Naive thymus-derived CD4-positive, alpha-beta T cell (primary cell): ENCODE measurements around the gene MLH1. TPM values are rescaled to one million over a fixed set of nuclear protein-coding genes. Genes with fewer than 3 reads are reported as not detected.
A peak's percentile ranks its signal among the peaks of the same experiment; 100 is the strongest.

Source experiments
- ATAC-seq: fragments of 150-1000 bp; cut with Tn5 transposase; 2 replicates; pipeline ENCODE4 v1.10.0; 2021; ENCODE audit warnings: mild to moderate bottlenecking, moderate library complexity
- CTCF ChIA-PET: fragments of 350-600 bp; sonication (Branson Sonifier 250); formaldehyde crosslinking; loops from one replicate; lab custom pipeline; 2021; ENCODE audit warnings: antibody characterized with exemption; lab: Charles Lee
- POLR2A ChIA-PET: fragments of 350-600 bp; sonication (Branson Sonifier 250); formaldehyde crosslinking; loops from one replicate; lab custom pipeline; 2021; ENCODE audit warnings: antibody characterized with exemption, inconsistent platforms; lab: Charles Lee
- DNase-seq, 9 donors: peaks; one replicate each; pipeline versions ENCODE4 v3.0.0 to v3.0.0-alpha.2; 2020 to 2022; ENCODE audit warnings: mixed read lengths in 1 of 9
- H3K27ac ChIP-seq: one replicate; pipeline ENCODE4 v1.7.0; 2013; ENCODE audit warnings: mild to moderate bottlenecking, low read depth, low read length, moderate library complexity
- H3K27me3 ChIP-seq, 2 donors: one replicate each; pipeline ENCODE4 v1.7.0; 2013; ENCODE audit warnings: low read length in 2 of 2, mild to moderate bottlenecking in 2 of 2, moderate library complexity in 2 of 2; ENCODE audit not compliant: control insufficient read depth in 2 of 2, insufficient read depth in 2 of 2
- H3K36me3 ChIP-seq, 3 experiments: 1 replicate in 2 of 3; 2 replicates in 1 of 3; pipeline ENCODE4 v1.7.0; 2013; ENCODE audit warnings: low read length in 3 of 3, mild to moderate bottlenecking in 3 of 3, moderate library complexity in 1 of 3; ENCODE audit not compliant: insufficient read depth in 3 of 3, control insufficient read depth in 2 of 3
- H3K4me1 ChIP-seq, 2 donors: one replicate each; pipeline ENCODE4 v1.7.0; 2013; ENCODE audit warnings: low read length in 2 of 2, mild to moderate bottlenecking in 2 of 2, moderate library complexity in 1 of 2; ENCODE audit not compliant: control insufficient read depth in 2 of 2, insufficient read depth in 2 of 2
- H3K4me3 ChIP-seq: 2 replicates; pipeline ENCODE4 v1.7.0; 2013; ENCODE audit warnings: mild to moderate bottlenecking, low read length
- H3K9me3 ChIP-seq, 3 experiments: 1 replicate in 2 of 3; 2 replicates in 1 of 3; pipeline ENCODE4 v1.7.0; 2013; ENCODE audit warnings: low read length in 3 of 3; ENCODE audit not compliant: control insufficient read depth in 2 of 3
- H3K27ac Mint-ChIP-seq, 9 donors: one replicate each; pipeline ENCODE4 v1.8.0; 2020 to 2022; ENCODE audit warnings: mixed read lengths in 9 of 9, mild to moderate bottlenecking in 8 of 9, moderate library complexity in 5 of 9, inconsistent platforms in 2 of 9
- H3K27me3 Mint-ChIP-seq, 5 donors: one replicate each; pipeline ENCODE4 v1.8.0; 2021 to 2022; ENCODE audit warnings: mixed read lengths in 5 of 5, mild to moderate bottlenecking in 1 of 5
- H3K36me3 Mint-ChIP-seq, 5 donors: one replicate each; pipeline ENCODE4 v1.8.0; 2020 to 2022; ENCODE audit warnings: mixed read lengths in 5 of 5, mild to moderate bottlenecking in 3 of 5, inconsistent platforms in 1 of 5
- H3K4me1 Mint-ChIP-seq, 7 donors: one replicate each; pipeline ENCODE4 v1.8.0; 2020 to 2022; ENCODE audit warnings: mixed read lengths in 7 of 7, mild to moderate bottlenecking in 3 of 7, inconsistent platforms in 1 of 7
- H3K4me3 Mint-ChIP-seq, 10 donors: one replicate each; pipeline ENCODE4 v1.8.0; 2020 to 2022; ENCODE audit warnings: mild to moderate bottlenecking in 10 of 10, mixed read lengths in 10 of 10, moderate library complexity in 6 of 10, inconsistent platforms in 2 of 10
- H3K9me3 Mint-ChIP-seq, 11 donors: one replicate each; pipeline ENCODE4 v1.8.0; 2020 to 2022; ENCODE audit warnings: mixed read lengths in 11 of 11, mild to moderate bottlenecking in 4 of 11, inconsistent platforms in 1 of 11, moderate library complexity in 1 of 11
- intact Hi-C, 2 donors: fragments of 100-400 bp; cut with micrococcal nuclease; formaldehyde crosslinking; loops; one replicate each; pipeline ENCODE4 v1.15.1; 2023
- polyA plus RNA-seq, 2 donors: library from polyadenylated mRNA; unstranded; fragments of 300-500 nt; fragmentation: Illumina TruSeq; gene quantifications; one replicate each; pipeline ENCODE4 v1.2.3, GENCODE V29; 2021
- total RNA-seq, 6 experiments: library from RNA in 5 of 6; stranded (reverse) in 5 of 6; gene quantifications; 1 replicate in 5 of 6; 2 replicates in 1 of 6; pipeline ENCODE4 v1.2.3 and lab custom pipeline; 2021 to 2026

MLH1 gene
- total and polyA plus RNA-seq, 7 experiments from 2014 or later, result 20.4 to 42.0 (median 28.6) TPM

DNA sequence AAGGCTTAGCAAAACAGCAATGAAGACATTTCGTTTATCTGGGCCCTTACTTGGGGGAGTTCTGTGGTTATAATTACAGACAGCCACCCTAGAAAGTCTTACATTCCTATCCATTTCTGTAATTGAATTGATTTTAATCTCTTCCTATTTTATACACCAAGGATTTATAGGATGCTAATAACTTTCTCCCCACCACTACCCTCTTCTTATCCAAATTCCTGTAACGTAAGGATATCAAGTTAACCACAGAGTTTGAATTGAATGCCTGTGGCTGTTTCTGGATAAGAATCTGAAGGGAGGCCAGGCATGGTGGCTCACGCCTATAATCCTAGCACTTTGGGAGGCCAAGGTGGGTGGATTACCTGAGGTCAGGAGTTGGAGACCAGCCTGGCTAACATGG lies 78.6 kb downstream of the MLH1 start:
- DNase-seq, result no peak
- ChIA-PET CTCF (no interaction called here), POLR2A (no interaction called here)
- Mint-ChIP-seq H3K4me1 (peaks cover 0 to 22% (median 10%) of the 10 kb centered on the region in 7 donors), H3K27me3 (no peaks in the 10 kb centered on the region), H3K4me3 (no peak overlapping the region), H3K36me3 (peaks cover 8 to 47% (median 36%) of the 10 kb centered on the region in 5 donors), H3K27ac (no peak overlapping the region), H3K9me3 (no peaks in the 10 kb centered on the region)
- no peaks in the 10 kb centered on the region for H3K9me3 ChIP-seq
- H3K27me3 ChIP-seq, result no peaks in the 10 kb centered on the region
- no peak for ATAC-seq
- H3K36me3 ChIP-seq, result peaks cover 0 to 6% (median 0%) of the 10 kb centered on the region in 3 experiments
- no peak overlapping the region for H3K4me3 ChIP-seq
- no peak overlapping the region for H3K27ac ChIP-seq
- H3K4me1 ChIP-seq, result no peaks in the 10 kb centered on the region
- intact Hi-C loops, result no loop called here

DNA sequence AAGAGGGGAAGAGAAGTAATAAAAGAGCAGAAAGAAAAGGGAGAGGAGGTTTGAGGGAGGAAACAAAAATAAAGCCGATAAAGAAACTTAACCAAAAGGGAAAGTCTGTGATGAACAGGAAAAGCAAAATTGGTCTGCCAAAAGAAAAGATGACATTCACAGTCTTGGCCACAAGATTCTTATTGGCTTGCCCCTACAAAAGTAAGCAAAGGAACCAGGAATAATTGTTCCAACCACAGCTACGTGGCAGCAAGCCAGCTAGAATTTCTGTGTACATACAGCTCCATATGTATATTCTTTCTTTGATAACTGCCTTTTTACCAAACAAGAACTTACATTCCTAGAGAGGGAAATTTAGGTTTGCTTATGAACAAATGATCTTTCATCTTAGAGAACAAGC lies 79.6 kb downstream of the MLH1 start:
- no peaks in the 10 kb centered on the region for H3K27me3 ChIP-seq
- no peaks in the 10 kb centered on the region for H3K9me3 ChIP-seq
- ATAC-seq (no peak), DNase-seq (no peak)
- H3K27ac ChIP-seq, result no peak overlapping the region
- H3K9me3 Mint-ChIP-seq, result no peaks in the 10 kb centered on the region
- no peaks in the 10 kb centered on the region for H3K27me3 Mint-ChIP-seq
- H3K27ac Mint-ChIP-seq, result peak overlapping the region in 1 of 9 donors; percentile 21
- H3K36me3 Mint-ChIP-seq, result peaks cover 8 to 53% (median 36%) of the 10 kb centered on the region in 5 donors
- no peak overlapping the region for H3K4me3 Mint-ChIP-seq
- ChIA-PET CTCF (no interaction called here), POLR2A (no interaction called here)
- H3K4me1 Mint-ChIP-seq, result peaks cover 0 to 22% (median 10%) of the 10 kb centered on the region in 7 donors
- intact Hi-C loops, result no loop called here
- H3K4me3 ChIP-seq, result no peak overlapping the region
- H3K4me1 ChIP-seq, result no peaks in the 10 kb centered on the region
- H3K36me3 ChIP-seq, result peaks cover 0 to 6% (median 0%) of the 10 kb centered on the region in 3 experiments

DNA sequence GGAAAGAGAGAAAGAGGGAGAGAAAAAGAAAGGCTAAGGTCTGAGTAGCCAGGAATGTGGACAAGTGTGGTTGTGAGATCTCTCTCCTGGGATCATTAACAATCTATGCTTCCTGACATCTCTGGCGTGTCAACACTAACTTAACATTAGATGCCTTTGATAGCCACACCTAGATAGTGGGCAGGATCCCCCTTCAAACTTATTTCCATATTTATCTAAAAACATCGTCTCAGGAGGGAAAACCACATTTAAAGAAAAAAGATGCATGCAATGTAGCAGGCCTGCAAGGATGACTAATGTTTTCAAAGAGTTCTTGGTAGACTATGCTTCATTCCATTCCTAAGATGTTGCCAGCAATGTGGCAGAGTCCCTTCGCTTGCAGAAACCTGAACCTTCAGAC lies 80.9 kb downstream of the MLH1 start:
- CTCF ChIA-PET, result no interaction called here
- no peaks in the 10 kb centered on the region for H3K9me3 ChIP-seq
- peaks cover 0 to 22% (median 10%) of the 10 kb centered on the region in 7 donors for H3K4me1 Mint-ChIP-seq
- no peaks in the 10 kb centered on the region for H3K27me3 ChIP-seq
- intact Hi-C loops, result no loop called here
- ATAC-seq (no peak), DNase-seq (no peak)
- H3K4me3 Mint-ChIP-seq, result no peak overlapping the region
- peaks cover 0 to 6% (median 0%) of the 10 kb centered on the region in 3 experiments for H3K36me3 ChIP-seq
- H3K27ac ChIP-seq, result no peak overlapping the region
- no peak overlapping the region for H3K4me3 ChIP-seq
- no peaks in the 10 kb centered on the region for H3K27me3 Mint-ChIP-seq
- POLR2A ChIA-PET, result no interaction called here
- H3K36me3 Mint-ChIP-seq, result peaks cover 7 to 57% (median 42%) of the 10 kb centered on the region in 5 donors
- H3K9me3 Mint-ChIP-seq, result no peaks in the 10 kb centered on the region
- H3K27ac Mint-ChIP-seq, result peak overlapping the region in 1 of 9 donors; percentile 39
- no peaks in the 10 kb centered on the region for H3K4me1 ChIP-seq

DNA sequence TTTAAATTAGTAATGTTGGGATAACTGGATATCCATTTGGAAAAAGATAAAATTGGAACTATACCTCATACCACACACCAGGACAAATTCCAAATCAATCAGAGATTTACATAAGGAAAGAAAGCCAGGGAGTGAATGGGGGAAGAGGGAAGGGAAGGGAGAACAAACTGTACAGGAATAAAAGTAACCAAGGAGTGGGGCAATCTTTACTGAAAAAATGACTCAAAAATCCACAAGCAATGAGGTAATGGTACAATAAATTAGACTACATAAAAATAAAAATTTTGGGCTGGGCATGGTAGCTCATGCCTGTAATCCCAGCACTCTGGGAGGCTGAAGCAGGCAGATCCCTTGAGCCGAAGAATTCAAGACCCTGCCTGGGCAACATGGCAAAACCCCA lies 82.6 kb downstream of the MLH1 start:
- peaks cover 4 to 60% (median 48%) of the 10 kb centered on the region in 5 donors for H3K36me3 Mint-ChIP-seq
- no peaks in the 10 kb centered on the region for H3K27me3 Mint-ChIP-seq
- POLR2A ChIA-PET, result no interaction called here
- no peaks in the 10 kb centered on the region for H3K9me3 ChIP-seq
- CTCF ChIA-PET, result no interaction called here
- no peak overlapping the region for H3K4me3 Mint-ChIP-seq
- no peak overlapping the region for H3K27ac Mint-ChIP-seq
- H3K9me3 Mint-ChIP-seq, result no peaks in the 10 kb centered on the region
- H3K27ac ChIP-seq, result no peak overlapping the region
- no peak for ATAC-seq
- no peaks in the 10 kb centered on the region for H3K4me1 ChIP-seq
- H3K4me1 Mint-ChIP-seq, result peaks cover 0 to 22% (median 10%) of the 10 kb centered on the region in 7 donors
- H3K36me3 ChIP-seq, result peaks cover 0 to 10% (median 0%) of the 10 kb centered on the region in 3 experiments
- no peak overlapping the region for H3K4me3 ChIP-seq
- H3K27me3 ChIP-seq, result no peaks in the 10 kb centered on the region
- no peak for DNase-seq
- intact Hi-C loops, result no loop called here

DNA sequence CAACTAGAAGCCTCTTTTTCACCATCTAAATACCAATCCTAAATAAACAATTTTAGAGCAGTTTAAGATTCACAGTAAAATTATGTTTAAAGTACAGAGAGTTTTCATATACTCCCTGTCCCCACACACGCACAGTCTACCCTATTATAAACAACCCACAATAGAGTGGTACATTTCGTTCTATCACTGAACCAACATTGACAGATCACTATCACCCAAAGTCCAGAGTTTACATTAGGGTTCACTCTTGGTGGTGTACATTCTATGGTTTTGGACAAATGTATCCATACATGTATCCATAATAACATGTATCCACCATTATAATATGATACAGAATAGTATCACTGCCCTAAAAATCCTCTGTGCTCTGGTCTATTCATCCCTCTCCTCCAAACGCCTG lies 89.0 kb downstream of the MLH1 start:
- ChIA-PET POLR2A (no interaction called here), CTCF (no interaction called here)
- Mint-ChIP-seq H3K9me3 (no peaks in the 10 kb centered on the region), H3K36me3 (peaks cover 3 to 55% (median 32%) of the 10 kb centered on the region in 5 donors), H3K27ac (no peak overlapping the region), H3K27me3 (no peaks in the 10 kb centered on the region), H3K4me1 (peaks cover 0 to 4% (median 0%) of the 10 kb centered on the region in 7 donors), H3K4me3 (no peak overlapping the region)
- ATAC-seq (no peak), DNase-seq (no peak)
- intact Hi-C loops, result no loop called here
- H3K9me3 ChIP-seq, result no peaks in the 10 kb centered on the region
- no peaks in the 10 kb centered on the region for H3K27me3 ChIP-seq
- no peak overlapping the region for H3K27ac ChIP-seq
- no peak overlapping the region for H3K4me3 ChIP-seq
- no peaks in the 10 kb centered on the region for H3K4me1 ChIP-seq
- H3K36me3 ChIP-seq, result peaks cover 0 to 20% (median 0%) of the 10 kb centered on the region in 3 experiments

DNA sequence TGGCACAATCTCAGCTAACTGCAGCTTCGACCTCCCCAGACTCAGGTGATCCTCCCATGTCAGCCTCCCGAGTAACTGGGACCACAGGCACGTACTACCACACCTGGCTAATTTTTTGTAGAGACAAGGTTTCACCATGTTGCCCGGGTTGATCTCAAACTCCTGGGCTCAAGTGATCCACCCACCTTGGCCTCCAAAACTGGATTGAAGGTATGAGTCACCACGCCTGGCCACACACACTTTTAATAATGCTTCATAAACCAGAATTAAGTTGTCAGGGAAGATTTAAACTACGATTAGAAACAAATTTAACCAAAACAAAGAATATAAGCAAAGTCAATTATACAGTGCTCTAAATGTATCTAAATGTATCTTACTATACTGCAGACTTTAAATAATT lies 93.6 kb downstream of the MLH1 start:
- no peak overlapping the region for H3K27ac ChIP-seq
- Mint-ChIP-seq H3K4me3 (no peak overlapping the region), H3K9me3 (no peaks in the 10 kb centered on the region), H3K36me3 (peaks cover 3 to 59% (median 19%) of the 10 kb centered on the region in 5 donors), H3K27ac (no peak overlapping the region), H3K4me1 (peaks cover 0 to 4% (median 0%) of the 10 kb centered on the region in 7 donors), H3K27me3 (no peaks in the 10 kb centered on the region)
- peaks cover 0 to 18% (median 4%) of the 10 kb centered on the region in 3 experiments for H3K36me3 ChIP-seq
- H3K27me3 ChIP-seq, result no peaks in the 10 kb centered on the region
- ATAC-seq, result no peak
- intact Hi-C loops, result no loop called here
- POLR2A ChIA-PET, result no interaction called here
- no peaks in the 10 kb centered on the region for H3K4me1 ChIP-seq
- H3K4me3 ChIP-seq, result no peak overlapping the region
- no peaks in the 10 kb centered on the region for H3K9me3 ChIP-seq
- no peak for DNase-seq
- CTCF ChIA-PET, result no interaction called here

DNA sequence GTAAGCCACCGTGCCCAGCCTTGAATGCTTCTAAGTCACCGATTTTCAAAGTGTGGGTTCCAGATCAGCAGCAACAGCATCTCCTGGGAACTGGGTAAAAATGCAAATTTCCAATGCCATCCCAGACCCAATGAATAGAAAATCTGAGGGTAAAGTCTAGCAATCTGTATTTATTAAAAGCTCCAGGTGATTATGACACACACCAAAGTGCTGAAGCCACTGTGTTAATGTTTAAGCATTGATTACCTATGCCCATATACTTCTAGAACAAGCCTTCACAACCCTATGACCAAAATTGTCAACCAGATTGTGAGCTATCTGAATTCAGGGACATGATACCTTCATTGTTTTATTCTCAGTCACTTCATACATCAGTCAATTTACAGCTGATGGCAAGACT lies 94.6 kb downstream of the MLH1 start:
- ATAC-seq, result no peak
- Mint-ChIP-seq H3K27me3 (no peaks in the 10 kb centered on the region), H3K4me3 (no peak overlapping the region), H3K27ac (peak overlapping the region in 1 of 9 donors; percentile 10), H3K36me3 (peaks cover 3 to 55% (median 19%) of the 10 kb centered on the region in 5 donors), H3K4me1 (peaks cover 0 to 4% (median 0%) of the 10 kb centered on the region in 7 donors), H3K9me3 (no peaks in the 10 kb centered on the region)
- no peak overlapping the region for H3K4me3 ChIP-seq
- H3K27me3 ChIP-seq, result no peaks in the 10 kb centered on the region
- CTCF ChIA-PET, result no interaction called here
- DNase-seq, result no peak
- intact Hi-C loops, result no loop called here
- H3K4me1 ChIP-seq, result no peaks in the 10 kb centered on the region
- no peaks in the 10 kb centered on the region for H3K9me3 ChIP-seq
- peaks cover 0 to 11% (median 4%) of the 10 kb centered on the region in 3 experiments for H3K36me3 ChIP-seq
- H3K27ac ChIP-seq, result no peak overlapping the region
- POLR2A ChIA-PET, result no interaction called here
